K562 (cell line): Measurements from ENCODE around the gene HAX1. TPM values are rescaled to one million over a fixed set of nuclear protein-coding genes. Genes with fewer than 3 reads are reported as not detected.

Experiments used
- ADNP ChIP-seq: fragments of 200-800 bp; sonication (Bioruptor generic); IDR thresholded peaks from 2 replicates; pipeline ENCODE4 v1.6.1; 2016; ENCODE audit warnings: missing genetic modification characterization, missing compliant biosample characterization
- ATF1 ChIP-seq, 2 experiments: fragments of 450-650 bp in 1 of 2; IDR thresholded peaks; 2 replicates each; pipeline ENCODE4 v1.6.1; 2016; ENCODE audit warnings: missing compliant biosample characterization in 1 of 2, missing genetic modification characterization in 1 of 2
- CSDE1 ChIP-seq, 2 experiments: fragments of 450-650 bp; IDR thresholded peaks; 2 replicates each; pipeline ENCODE4 v1.6.1; 2016; ENCODE audit warnings: mild to moderate bottlenecking in 1 of 2
- CTCF ChIP-seq, 3 experiments: IDR thresholded peaks in 2 of 3; conservative IDR thresholded peaks in 1 of 3; 2 replicates each; pipeline ENCODE4 v1.5.1; 2011 to 2012; ENCODE audit warnings: low read length in 3 of 3, mild to moderate bottlenecking in 3 of 3, control low read depth in 2 of 3, improper control_type of control experiment in 1 of 3, inconsistent platforms in 1 of 3, low read depth in 1 of 3, mixed read lengths in 1 of 3, moderate library complexity in 1 of 3; ENCODE audit not compliant: insufficient read depth in 2 of 3
- CUX1 ChIP-seq: fragments of 200-800 bp; sonication (Bioruptor generic); IDR thresholded peaks from 2 replicates; pipeline ENCODE4 v1.6.1; 2016; ENCODE audit warnings: missing genetic modification characterization, missing compliant biosample characterization
- LCOR ChIP-seq: sonication (generic); formaldehyde crosslinking; IDR thresholded peaks from 2 replicates; pipeline ENCODE4 v1.8.0; 2022; ENCODE audit warnings: mild to moderate bottlenecking, missing genetic modification reagents
- MXI1 ChIP-seq: IDR thresholded peaks from 2 replicates; pipeline ENCODE4 v1.6.1; 2011; ENCODE audit warnings: low read depth, mild to moderate bottlenecking, improper control_type of control experiment, low read length
- PRDM10 ChIP-seq: fragments of 450-650 bp; IDR thresholded peaks from 2 replicates; pipeline ENCODE4 v1.6.1; 2018; ENCODE audit not compliant: partially characterized antibody
- RAD21 ChIP-seq, 2 experiments: fragments of 250-450 bp in 1 of 2; fragments of 450-650 bp in 1 of 2; sonication (Bioruptor Pico) in 1 of 2; formaldehyde crosslinking in 1 of 2; IDR thresholded peaks in 1 of 2; conservative IDR thresholded peaks in 1 of 2; 2 replicates each; pipeline versions ENCODE4 v1.4.0 to v1.8.0; 2020 to 2022; ENCODE audit warnings: mild to moderate bottlenecking in 2 of 2, moderate library complexity in 1 of 2
- SP2 ChIP-seq: IDR thresholded peaks from 2 replicates; pipeline ENCODE4 v1.6.1; 2011; ENCODE audit warnings: mild to moderate bottlenecking, low read depth, low read length, moderate library complexity; ENCODE audit not compliant: poor library complexity, severe bottlenecking; ENCODE audit errors: extremely low read depth
- TEAD2 ChIP-seq: fragments of 450-650 bp; IDR thresholded peaks from 2 replicates; pipeline ENCODE4 v1.6.1; 2016; ENCODE audit warnings: missing genetic modification characterization, control low read depth, missing compliant biosample characterization
- ZBTB33 ChIP-seq: sonication (generic); formaldehyde crosslinking; IDR thresholded peaks from 2 replicates; pipeline ENCODE4 v1.8.1; 2023; ENCODE audit warnings: mild to moderate bottlenecking, missing genetic modification reagents
- polyA plus RNA-seq, 8 experiments: library from polyadenylated mRNA; depleted of rRNA in 4 of 8; stranded (reverse) in 5 of 8; unstranded in 3 of 8; fragments of >200 nt; fragmentation: Nextera tagmentation in 2 of 8; fragmentation: Illumina TruSeq in 1 of 8; extraction: Ambion mirVana in 2 of 8; extraction: Trizol in 1 of 8; gene quantifications; 2 replicates each; pipeline versions ENCODE4 v1.2.1 to v1.2.3, GENCODE V29; 2011 to 2014; ENCODE audit warnings: inconsistent platforms in 1 of 8, missing spikeins in 1 of 8
- total RNA-seq, 7 experiments: library from RNA; depleted of rRNA in 6 of 7; stranded (reverse); fragments of >200 nt in 6 of 7; fragmentation: Illumina TruSeq in 2 of 7; extraction: Trizol in 2 of 7; gene quantifications; 2 replicates each; pipeline versions ENCODE4 v1.2.1 to v1.2.3, GENCODE V29; 2011 to 2021; ENCODE audit warnings: low replicate concordance in 1 of 7

HAX1 gene
- total and polyA plus RNA-seq, 9 of the 15 experiments (the other 6 are each of a cell fraction or from before 2014, with no cell fraction given) = 143 to 492 (median 234) TPM

- TF ChIP-seq PRDM10 = no peak
- no peak for TF ChIP-seq MXI1
- TF ChIP-seq LCOR = peak; percentile 50; the same call in 1 of the 2 replicates
- peak; percentile 82 to 95 (median 84) for TF ChIP-seq CTCF (IDR thresholded peaks at IDR 0.05 in 2 of 3, conservative IDR thresholded peaks at IDR 0.05 in 1 of 3; ENCODE audit: insufficient read depth in 2 of 3, low read depth in 1 of 3, low read length in 3 of 3)
- no peak for TF ChIP-seq SP2
- peak in 1 of 2 experiments; percentile 59; a peak in 3 of 4 replicates for TF ChIP-seq RAD21 (CRISPR knock-in tag; conservative IDR thresholded peaks at IDR 0.05 in 1 of 2, IDR thresholded peaks at IDR 0.05 in 1 of 2)
- no peak for TF ChIP-seq ADNP (tag)
- no peak for TF ChIP-seq CUX1 (CRISPR knock-in tag)
- TF ChIP-seq CSDE1 (IDR thresholded peaks at IDR 0.05) = no peak
- TF ChIP-seq TEAD2 (tag) = peak; percentile 47; the same call in 1 of the 2 replicates
- peak; percentile 86 for TF ChIP-seq ZBTB33 (CRISPR knock-in tag)
- no peak for TF ChIP-seq ATF1 (CRISPR knock-in tag; IDR thresholded peaks at IDR 0.05)
- 0 out of 2 replicates have a peak, but pooled peaks have one; percentile 25 for TF ChIP-seq ATF1 (tag; IDR thresholded peaks at IDR 0.05)
Measured at GRCh38 chr1:154324669-154325582, 52.5 kb downstream of the HAX1 start, which contains the start of gene ATP8B2 (continued).
